ENCODE measurements around the gene NAPG. TPM values are rescaled to one million over a fixed set of nuclear protein-coding genes. Genes with fewer than 3 reads are reported as not detected.
"Not testable (repeated sequence)": the region's sequence is repeated elsewhere in the genome, so short reads cannot be mapped to it uniquely, and the experiment has no call there.

The NAPG gene
- total and polyA plus RNA-seq, 4 donors: 8.1 to 23.0 (median 14.6) TPM

DNA sequence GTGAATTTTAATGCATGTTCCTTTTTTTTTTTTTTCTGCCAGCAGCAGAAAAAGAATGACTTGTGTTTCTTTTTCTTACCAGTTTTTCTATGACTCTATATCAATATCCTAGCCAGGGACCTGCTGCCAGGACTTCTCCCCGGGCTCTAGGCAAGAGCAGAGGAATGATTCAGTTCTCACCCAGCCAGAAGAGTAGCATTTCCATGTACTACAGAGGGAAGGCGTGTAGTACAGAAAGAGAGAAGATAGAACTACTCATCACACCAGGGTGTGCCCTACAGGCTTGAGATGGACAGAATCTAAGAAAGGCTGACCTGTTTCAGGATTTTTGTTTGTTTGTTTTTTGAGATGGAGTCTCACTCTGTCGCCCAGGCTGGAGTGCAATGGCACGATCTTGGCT lies 70.1 kb downstream of the NAPG start:
- H3K27ac ChIP-seq (ENCODE audit: low read depth in 1 of 2, low read length in 2 of 2); H3K4me1 ChIP-seq (ENCODE audit: control insufficient read depth in 4 of 4, insufficient read depth in 4 of 4, low read length in 3 of 4); H3K4me3 ChIP-seq (ENCODE audit: low read depth in 1 of 3, low read length in 3 of 3); H3K36me3 ChIP-seq (ENCODE audit: control insufficient read depth in 4 of 4, insufficient read depth in 3 of 4, low read depth in 1 of 4, low read length in 3 of 4); DNase-seq (ENCODE audit: low spot score); H3K27me3 ChIP-seq (ENCODE audit: control insufficient read depth in 4 of 4, insufficient read depth in 4 of 4, low read length in 3 of 4); H3K9ac ChIP-seq (ENCODE audit: low read depth in 1 of 2, low read length in 2 of 2); H3K9me3 ChIP-seq (ENCODE audit: control insufficient read depth in 4 of 4, low read length in 3 of 4): not testable (repeated sequence)
- WGBS: 87% methylated on average over 4 of the region's 4 CpGs

DNA sequence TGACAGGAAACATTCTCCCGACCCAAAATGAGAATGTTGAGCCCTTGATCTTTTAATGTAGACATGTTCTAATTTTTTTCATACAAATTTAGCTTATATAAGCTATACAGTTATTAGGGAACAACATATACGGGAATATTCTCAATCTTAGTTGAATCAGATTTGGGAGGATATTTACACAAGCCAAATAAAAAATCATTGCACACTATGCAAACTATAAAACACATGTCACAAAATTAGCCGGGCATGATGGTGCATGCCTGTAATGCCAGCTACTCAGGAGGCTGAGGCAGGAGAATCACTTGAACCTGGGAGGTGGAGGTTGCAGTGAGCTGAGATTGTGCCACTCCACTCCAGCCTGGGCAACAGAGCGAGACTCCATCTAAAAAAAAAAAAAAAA lies 71.9 kb downstream of the NAPG start:
- H3K27me3 ChIP-seq (ENCODE audit: control insufficient read depth in 4 of 4, insufficient read depth in 4 of 4, low read length in 3 of 4); H3K27ac ChIP-seq (ENCODE audit: low read depth in 1 of 2, low read length in 2 of 2); DNase-seq (ENCODE audit: low spot score); H3K4me1 ChIP-seq (ENCODE audit: control insufficient read depth in 4 of 4, insufficient read depth in 4 of 4, low read length in 3 of 4); H3K36me3 ChIP-seq (ENCODE audit: control insufficient read depth in 4 of 4, insufficient read depth in 3 of 4, low read depth in 1 of 4, low read length in 3 of 4); H3K9me3 ChIP-seq (ENCODE audit: control insufficient read depth in 4 of 4, low read length in 3 of 4); H3K9ac ChIP-seq (ENCODE audit: low read depth in 1 of 2, low read length in 2 of 2); H3K4me3 ChIP-seq (ENCODE audit: low read depth in 1 of 3, low read length in 3 of 3): not testable (repeated sequence)
- 89% methylated on average over 4 of the region's 4 CpGs for WGBS

DNA sequence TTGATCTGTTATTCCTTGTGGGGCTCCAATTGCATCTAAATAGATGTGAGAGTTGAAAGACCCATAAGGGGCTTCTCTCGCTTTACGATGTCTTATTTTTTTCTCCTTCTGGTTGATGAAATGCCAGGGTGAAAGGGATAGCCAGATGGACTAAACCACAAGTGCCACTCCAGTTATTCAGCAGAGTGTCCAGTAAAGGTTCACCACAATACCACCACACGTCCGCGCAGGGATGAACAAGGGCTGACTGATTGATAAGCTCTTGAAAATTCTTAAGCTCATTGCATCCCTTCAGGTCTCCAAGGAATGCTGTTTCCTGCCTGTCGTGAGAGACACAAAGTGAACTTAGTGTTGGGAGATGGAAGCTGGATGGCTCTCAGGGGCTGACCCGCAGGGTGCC lies 74.9 kb downstream of the NAPG start:
- not testable (repeated sequence) for H3K9ac ChIP-seq (ENCODE audit: low read depth in 1 of 2, low read length in 2 of 2); DNase-seq (ENCODE audit: low spot score); H3K9me3 ChIP-seq (ENCODE audit: control insufficient read depth in 4 of 4, low read length in 3 of 4); H3K27me3 ChIP-seq (ENCODE audit: control insufficient read depth in 4 of 4, insufficient read depth in 4 of 4, low read length in 3 of 4); H3K36me3 ChIP-seq (ENCODE audit: control insufficient read depth in 4 of 4, insufficient read depth in 3 of 4, low read depth in 1 of 4, low read length in 3 of 4); H3K4me1 ChIP-seq (ENCODE audit: control insufficient read depth in 4 of 4, insufficient read depth in 4 of 4, low read length in 3 of 4); H3K4me3 ChIP-seq (ENCODE audit: low read depth in 1 of 3, low read length in 3 of 3); H3K27ac ChIP-seq (ENCODE audit: low read depth in 1 of 2, low read length in 2 of 2)
- 88% methylated on average over 7 of the region's 7 CpGs for WGBS

Other genes with a start within 250 kb of the NAPG start
- gene APCDD1, start 71.4 kb upstream of the NAPG start, total RNA-seq: 1 to 10 TPM in 1 of 2 donors, under 1 TPM in 1; 0.89 to 2.8 TPM
- 1 to 10 TPM in 1 of 2 donors, under 1 TPM in 1; 0.51 to 2.1 TPM for gene APCDD1, start 71.4 kb upstream of the NAPG start, polyA plus RNA-seq